Measurements from ENCODE around the gene CLDN3.

CLDN3 gene

GRCh38 chr7:73734619-73735527 lies 35.2 kb downstream of the CLDN3 start:
- peak; percentile 66 for DNase-seq
- Histone ChIP-seq H3K27ac (no peak overlapping the region), H3K27me3 (replicated peaks) (no peaks in the 10 kb centered on the region), H3K4me3 (ENCODE audit: low read depth, low read length) (no peak overlapping the region), H3K36me3 (replicated peaks) (no peaks in the 10 kb centered on the region)
- TF ChIP-seq, protein P1, sequence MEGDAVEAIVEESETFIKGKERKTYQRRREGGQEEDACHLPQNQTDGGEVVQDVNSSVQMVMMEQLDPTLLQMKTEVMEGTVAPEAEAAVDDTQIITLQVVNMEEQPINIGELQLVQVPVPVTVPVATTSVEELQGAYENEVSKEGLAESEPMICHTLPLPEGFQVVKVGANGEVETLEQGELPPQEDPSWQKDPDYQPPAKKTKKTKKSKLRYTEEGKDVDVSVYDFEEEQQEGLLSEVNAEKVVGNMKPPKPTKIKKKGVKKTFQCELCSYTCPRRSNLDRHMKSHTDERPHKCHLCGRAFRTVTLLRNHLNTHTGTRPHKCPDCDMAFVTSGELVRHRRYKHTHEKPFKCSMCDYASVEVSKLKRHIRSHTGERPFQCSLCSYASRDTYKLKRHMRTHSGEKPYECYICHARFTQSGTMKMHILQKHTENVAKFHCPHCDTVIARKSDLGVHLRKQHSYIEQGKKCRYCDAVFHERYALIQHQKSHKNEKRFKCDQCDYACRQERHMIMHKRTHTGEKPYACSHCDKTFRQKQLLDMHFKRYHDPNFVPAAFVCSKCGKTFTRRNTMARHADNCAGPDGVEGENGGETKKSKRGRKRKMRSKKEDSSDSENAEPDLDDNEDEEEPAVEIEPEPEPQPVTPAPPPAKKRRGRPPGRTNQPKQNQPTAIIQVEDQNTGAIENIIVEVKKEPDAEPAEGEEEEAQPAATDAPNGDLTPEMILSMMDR (IDR thresholded peaks at IDR 0.05; ENCODE audit: low read depth, low read length, missing control alignments): peak; percentile 96
- in situ Hi-C loops (cut with HindIII; ENCODE audit: low pct_ligation_motif_present, low sequenced_read_pairs): no loop called here

DNA sequence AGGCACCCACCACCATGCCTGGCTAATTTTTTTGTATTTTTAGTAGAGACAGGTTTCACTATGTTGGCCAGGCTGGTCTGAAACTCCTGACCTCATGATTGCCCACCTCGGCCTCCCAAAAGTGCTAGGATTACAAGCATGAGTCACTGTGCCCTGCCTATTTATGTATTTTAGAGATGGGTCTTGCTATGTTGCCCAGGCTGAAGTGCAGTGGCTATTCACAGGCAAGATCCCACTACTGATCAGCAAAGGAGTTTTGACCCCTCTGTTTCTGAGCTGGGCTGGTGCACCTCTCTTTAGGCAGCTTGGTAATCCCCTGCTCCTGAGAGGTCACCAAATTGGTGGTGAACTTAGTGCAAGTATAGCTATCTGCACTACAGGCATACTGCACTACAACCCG lies 37.7 kb downstream of the CLDN3 start:
- Histone ChIP-seq H3K27ac (no peak overlapping the region), H3K36me3 (replicated peaks) (no peaks in the 10 kb centered on the region), H3K4me3 (ENCODE audit: low read depth, low read length) (no peak overlapping the region), H3K27me3 (replicated peaks) (no peaks in the 10 kb centered on the region)
- DNase-seq: no peak
- TF ChIP-seq, protein P1 (IDR thresholded peaks at IDR 0.05; ENCODE audit: low read depth, low read length, missing control alignments): no peak
- in situ Hi-C loops (cut with HindIII; ENCODE audit: low pct_ligation_motif_present, low sequenced_read_pairs): no loop called here

DNA sequence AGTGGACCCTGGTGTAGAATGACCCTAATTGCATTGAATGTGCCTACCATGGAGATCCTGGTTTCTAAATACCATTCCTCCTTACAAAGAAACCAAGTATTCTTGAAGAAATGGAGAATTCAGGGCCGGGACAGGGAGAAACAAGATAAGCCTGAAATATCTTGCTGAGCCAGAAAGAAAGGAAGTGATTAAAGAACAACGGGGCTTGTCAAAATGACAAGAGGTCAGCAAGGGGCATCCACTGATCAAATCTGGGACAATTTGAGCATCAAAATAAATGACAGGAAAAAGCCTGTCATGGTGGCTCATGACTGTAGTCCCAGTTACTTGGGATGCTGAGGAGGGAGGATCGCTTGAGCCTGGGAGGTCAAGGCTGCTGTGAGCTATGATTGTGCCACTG lies 39.6 kb downstream of the CLDN3 start:
- DNase-seq: no peak
- Histone ChIP-seq H3K27ac (no peak overlapping the region), H3K36me3 (replicated peaks) (no peaks in the 10 kb centered on the region), H3K4me3 (ENCODE audit: low read depth, low read length) (no peak overlapping the region), H3K27me3 (replicated peaks) (no peaks in the 10 kb centered on the region)
- TF ChIP-seq, protein P1 (IDR thresholded peaks at IDR 0.05; ENCODE audit: low read depth, low read length, missing control alignments): no peak
- in situ Hi-C loops (cut with HindIII; ENCODE audit: low pct_ligation_motif_present, low sequenced_read_pairs): no loop called here

- TF ChIP-seq, protein P1 (IDR thresholded peaks at IDR 0.05; ENCODE audit: low read depth, low read length, missing control alignments): no peak
- H3K36me3 ChIP-seq (replicated peaks): no peaks in the 10 kb centered on the region
- H3K27ac ChIP-seq: no peak overlapping the region
- H3K27me3 ChIP-seq (replicated peaks): no peaks in the 10 kb centered on the region
- DNase-seq: no peak
- no peak overlapping the region for H3K4me3 ChIP-seq (ENCODE audit: low read depth, low read length)
- in situ Hi-C loops (cut with HindIII; ENCODE audit: low pct_ligation_motif_present, low sequenced_read_pairs): no loop called here
Observed at GRCh38 chr7:73728551-73728950, 41.5 kb downstream of the CLDN3 start.

- DNase-seq: no peak
- no peak overlapping the region for H3K4me3 ChIP-seq (ENCODE audit: low read depth, low read length)
- TF ChIP-seq, protein P1 (IDR thresholded peaks at IDR 0.05; ENCODE audit: low read depth, low read length, missing control alignments): no peak
- no peaks in the 10 kb centered on the region for H3K27me3 ChIP-seq (replicated peaks)
- in situ Hi-C loops (cut with HindIII; ENCODE audit: low pct_ligation_motif_present, low sequenced_read_pairs): no loop called here
- H3K27ac ChIP-seq: no peak overlapping the region
- H3K36me3 ChIP-seq (replicated peaks): no peaks in the 10 kb centered on the region
Observed at GRCh38 chr7:73727952-73728351, 42.1 kb downstream of the CLDN3 start.

Measured in brain microvascular endothelial cell (primary cell).